ENCODE measurements around the gene TOR1AIP1. TPM values are rescaled to one million over a fixed set of nuclear protein-coding genes. Genes with fewer than 3 reads are reported as not detected.
A peak's percentile ranks its signal among the peaks of the same experiment; 100 is the strongest.
"Not testable (repeated sequence)": the region's sequence is repeated elsewhere in the genome, so short reads cannot be mapped to it uniquely, and the experiment has no call there.

The TOR1AIP1 gene, protein sequence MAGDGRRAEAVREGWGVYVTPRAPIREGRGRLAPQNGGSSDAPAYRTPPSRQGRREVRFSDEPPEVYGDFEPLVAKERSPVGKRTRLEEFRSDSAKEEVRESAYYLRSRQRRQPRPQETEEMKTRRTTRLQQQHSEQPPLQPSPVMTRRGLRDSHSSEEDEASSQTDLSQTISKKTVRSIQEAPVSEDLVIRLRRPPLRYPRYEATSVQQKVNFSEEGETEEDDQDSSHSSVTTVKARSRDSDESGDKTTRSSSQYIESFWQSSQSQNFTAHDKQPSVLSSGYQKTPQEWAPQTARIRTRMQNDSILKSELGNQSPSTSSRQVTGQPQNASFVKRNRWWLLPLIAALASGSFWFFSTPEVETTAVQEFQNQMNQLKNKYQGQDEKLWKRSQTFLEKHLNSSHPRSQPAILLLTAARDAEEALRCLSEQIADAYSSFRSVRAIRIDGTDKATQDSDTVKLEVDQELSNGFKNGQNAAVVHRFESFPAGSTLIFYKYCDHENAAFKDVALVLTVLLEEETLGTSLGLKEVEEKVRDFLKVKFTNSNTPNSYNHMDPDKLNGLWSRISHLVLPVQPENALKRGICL
- total RNA-seq (10 to 100 TPM; 51.0 to 52.6 TPM), polyA plus RNA-seq (79.9 TPM)

DNA sequence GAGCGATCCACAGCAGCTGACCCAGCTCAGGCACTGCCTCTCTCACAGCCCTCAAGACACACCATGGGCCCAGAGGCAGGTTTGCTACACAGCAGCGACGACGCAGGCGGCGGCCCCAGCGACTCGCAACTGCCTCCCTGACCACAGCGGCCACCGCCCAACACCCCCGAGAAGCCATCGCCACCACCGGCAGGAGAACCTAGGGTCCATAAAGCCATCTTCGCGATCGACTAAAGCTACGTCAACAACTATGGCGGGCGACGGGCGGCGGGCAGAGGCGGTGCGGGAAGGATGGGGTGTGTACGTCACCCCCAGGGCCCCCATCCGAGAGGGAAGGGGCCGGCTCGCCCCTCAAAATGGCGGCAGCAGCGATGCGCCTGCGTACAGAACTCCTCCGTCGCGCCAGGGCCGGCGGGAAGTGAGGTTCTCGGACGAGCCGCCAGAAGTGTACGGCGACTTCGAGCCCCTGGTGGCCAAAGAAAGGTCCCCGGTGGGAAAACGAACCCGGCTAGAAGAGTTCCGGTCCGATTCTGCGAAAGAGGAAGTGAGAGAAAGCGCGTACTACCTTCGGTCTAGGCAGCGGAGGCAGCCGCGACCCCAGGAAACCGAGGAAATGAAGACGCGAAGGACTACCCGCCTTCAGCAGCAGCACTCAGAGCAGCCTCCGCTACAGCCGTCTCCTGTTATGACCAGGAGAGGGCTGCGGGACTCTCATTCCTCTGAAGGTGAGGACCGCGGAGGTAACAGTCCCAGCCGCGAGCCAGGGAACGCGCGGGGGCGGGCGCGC, at the start of gene TOR1AIP1:
TOR1AIP1 (plus strand) TSS at position 33 of the 787 bp plus-strand sequence; CDS start at position 251, 218 bp downstream.
- CTCF ChIA-PET: interaction anchor here (1.1 to 3.1 kb wide), 5 partner anchors 15 to 297 kb away, joined by 3 to 18 read pairs (median 10); partner anchors contain the start of gene CEP350

DNA sequence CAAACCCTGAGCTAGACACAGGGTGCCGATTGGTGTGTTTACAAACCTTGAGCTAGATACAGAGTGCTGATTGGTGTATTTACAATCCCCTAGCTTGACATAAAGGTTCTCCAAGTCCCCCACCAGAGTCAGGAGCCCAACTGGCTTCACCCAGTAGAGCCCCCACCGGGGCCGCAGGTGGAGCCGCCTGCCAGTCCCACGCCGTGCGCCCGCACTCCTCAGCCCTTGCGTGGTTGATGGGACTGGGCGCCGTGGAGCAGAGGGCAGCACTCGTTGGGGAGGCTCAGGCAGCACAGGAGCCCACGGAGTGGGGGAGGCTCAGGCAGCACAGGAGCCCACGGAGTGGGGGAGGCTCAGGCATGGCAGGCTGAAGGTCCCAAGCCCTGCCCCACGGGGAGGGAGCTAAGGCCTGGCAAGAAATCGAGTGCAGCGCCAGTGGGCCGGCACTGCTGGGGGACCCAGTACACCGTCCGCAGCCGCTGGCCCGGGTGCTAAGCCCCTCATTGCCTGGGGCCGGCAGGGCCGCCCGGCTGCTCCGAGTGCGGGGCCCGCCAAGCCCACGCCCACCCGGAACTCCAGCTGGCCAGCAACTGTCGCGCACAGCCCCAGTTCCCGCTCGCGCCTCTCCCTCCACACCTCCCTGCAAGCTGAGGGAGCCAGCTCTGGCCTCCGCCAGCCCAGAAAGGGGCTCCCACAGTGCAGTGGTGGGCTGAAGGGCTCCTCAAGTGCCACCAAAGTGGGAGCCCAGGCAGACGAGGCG, 45.2 kb upstream of the TOR1AIP1 start:
- H3K4me1 Mint-ChIP-seq; H3K27ac ChIP-seq (ENCODE audit: low read depth, low read length); DNase-seq; H3K9me3 Mint-ChIP-seq; H3K36me3 ChIP-seq (ENCODE audit: insufficient read depth, low read length); H3K4me1 ChIP-seq (ENCODE audit: insufficient read depth, low read length); POLR2A ChIA-PET; H3K27me3 ChIP-seq (ENCODE audit: insufficient read depth, low read length, poor library complexity, severe bottlenecking); H3K4me3 ChIP-seq (ENCODE audit: low read length); H3K27me3 Mint-ChIP-seq; H3K4me3 Mint-ChIP-seq; H3K9me3 ChIP-seq (ENCODE audit: low read length); CTCF ChIA-PET: not testable (repeated sequence)
- Mint-ChIP-seq H3K27ac (peak overlapping the region in 1 of 8 donors; percentile 29), H3K36me3 (peaks cover 0 to 15% (median 2%) of the 10 kb centered on the region in 3 donors)

More for the DNA sequence above, at the start of gene TOR1AIP1:
- H3K27me3 Mint-ChIP-seq: no peaks in the 10 kb centered on the region
- H3K4me1 Mint-ChIP-seq: peaks cover 58 to 77% (median 72%) of the 10 kb centered on the region in 3 donors
- H3K27ac Mint-ChIP-seq: peak within 1 kb of the TSS; percentile 99 to 100 (median 100)
- Histone ChIP-seq H3K4me1 (ENCODE audit: insufficient read depth, low read length) (peaks cover 51% of the 10 kb centered on the region), H3K9me3 (ENCODE audit: low read length) (no peaks in the 10 kb centered on the region), H3K4me3 (ENCODE audit: low read length) (peak within 1 kb of the TSS; percentile 98), H3K27me3 (ENCODE audit: insufficient read depth, low read length, poor library complexity, severe bottlenecking) (no peaks in the 10 kb centered on the region), H3K36me3 (ENCODE audit: insufficient read depth, low read length) (peaks cover 8% of the 10 kb centered on the region), H3K27ac (ENCODE audit: low read depth, low read length) (peak within 1 kb of the TSS; percentile 100)
- POLR2A ChIA-PET: interaction anchor here (0.8 to 3.8 kb wide), 12 partner anchors 12 to 620 kb away, joined by 3 to 47 read pairs (median 4); partner anchors contain the start of genes ACBD6, AXDND1, CEP350 and QSOX1
- H3K36me3 Mint-ChIP-seq: peaks cover 4 to 56% (median 5%) of the 10 kb centered on the region in 3 donors
- no peaks in the 10 kb centered on the region for H3K9me3 Mint-ChIP-seq
- peak within 1 kb of the TSS; percentile 93 to 98 (median 95) for H3K4me3 Mint-ChIP-seq
- DNase-seq: peak; percentile 95 to 99 (median 98)

DNA sequence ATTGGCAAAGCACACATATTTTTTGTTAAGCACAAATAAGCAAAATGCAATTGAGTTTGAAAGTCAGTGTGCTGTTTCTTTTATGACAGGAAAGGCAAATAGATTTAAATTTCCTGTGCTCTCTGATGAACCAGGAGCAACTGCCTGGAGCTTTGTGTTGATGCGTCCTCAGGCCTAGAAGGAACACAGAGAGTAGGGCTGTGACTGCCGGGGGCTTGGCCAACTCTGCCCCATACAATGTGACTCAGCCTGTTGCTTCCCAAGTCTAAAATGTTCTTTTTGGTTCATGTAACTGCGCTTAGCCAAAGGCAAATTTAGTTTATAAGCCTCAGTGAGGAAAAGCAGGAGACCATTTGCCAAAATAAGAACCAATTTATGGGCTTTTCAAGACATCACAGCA, 42.0 kb upstream of the TOR1AIP1 start:
- Mint-ChIP-seq H3K4me3 (no peak overlapping the region), H3K27ac (no peak overlapping the region), H3K9me3 (no peaks in the 10 kb centered on the region), H3K4me1 (peaks cover 0 to 7% (median 4%) of the 10 kb centered on the region in 3 donors), H3K27me3 (no peaks in the 10 kb centered on the region), H3K36me3 (peaks cover 0 to 29% (median 8%) of the 10 kb centered on the region in 3 donors)
- no peaks in the 10 kb centered on the region for H3K27me3 ChIP-seq (ENCODE audit: insufficient read depth, low read length, poor library complexity, severe bottlenecking)
- H3K4me1 ChIP-seq (ENCODE audit: insufficient read depth, low read length): no peaks in the 10 kb centered on the region
- no peak overlapping the region for H3K4me3 ChIP-seq (ENCODE audit: low read length)
- no peak overlapping the region for H3K27ac ChIP-seq (ENCODE audit: low read depth, low read length)
- no peaks in the 10 kb centered on the region for H3K9me3 ChIP-seq (ENCODE audit: low read length)
- ChIA-PET CTCF (no interaction called here), POLR2A (no interaction called here)
- H3K36me3 ChIP-seq (ENCODE audit: insufficient read depth, low read length): peaks cover 8% of the 10 kb centered on the region
- no peak for DNase-seq

DNA sequence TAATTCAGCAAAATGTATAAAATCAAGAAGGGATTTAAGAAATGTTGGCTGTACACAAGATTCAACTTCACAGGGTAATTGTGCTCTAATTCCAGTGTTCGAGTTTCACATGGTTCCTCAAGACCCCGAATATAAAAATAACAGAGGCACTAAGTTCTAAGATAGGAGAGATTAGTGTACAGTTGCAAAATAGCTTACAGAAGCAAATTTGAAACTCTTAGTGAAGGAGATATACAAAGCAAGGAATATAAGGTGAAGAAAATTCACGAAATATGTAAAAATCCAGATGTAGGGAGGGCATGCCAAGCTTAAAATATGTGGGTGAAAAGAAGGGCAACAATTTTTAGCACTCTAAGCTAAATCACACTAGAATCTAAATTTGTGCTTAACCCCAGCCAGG, 33.9 kb upstream of the TOR1AIP1 start:
- CTCF ChIA-PET: interaction anchor here (0.9 kb wide), 1 partner anchor 33 kb away, joined by 3 read pairs; no protein-coding TSS in a partner anchor
- no peak for DNase-seq
- peaks cover 24% of the 10 kb centered on the region for H3K36me3 ChIP-seq (ENCODE audit: insufficient read depth, low read length)
- POLR2A ChIA-PET: no interaction called here
- peaks cover 3 to 11% (median 7%) of the 10 kb centered on the region in 3 donors for H3K4me1 Mint-ChIP-seq
- H3K4me3 Mint-ChIP-seq: no peak overlapping the region
- H3K9me3 Mint-ChIP-seq: no peaks in the 10 kb centered on the region
- no peaks in the 10 kb centered on the region for H3K9me3 ChIP-seq (ENCODE audit: low read length)
- no peak overlapping the region for H3K27ac ChIP-seq (ENCODE audit: low read depth, low read length)
- H3K27me3 Mint-ChIP-seq: no peaks in the 10 kb centered on the region
- no peak overlapping the region for H3K27ac Mint-ChIP-seq
- peaks cover 12 to 79% (median 23%) of the 10 kb centered on the region in 3 donors for H3K36me3 Mint-ChIP-seq
- no peaks in the 10 kb centered on the region for H3K4me1 ChIP-seq (ENCODE audit: insufficient read depth, low read length)
- no peaks in the 10 kb centered on the region for H3K27me3 ChIP-seq (ENCODE audit: insufficient read depth, low read length, poor library complexity, severe bottlenecking)
- no peak overlapping the region for H3K4me3 ChIP-seq (ENCODE audit: low read length)

DNA sequence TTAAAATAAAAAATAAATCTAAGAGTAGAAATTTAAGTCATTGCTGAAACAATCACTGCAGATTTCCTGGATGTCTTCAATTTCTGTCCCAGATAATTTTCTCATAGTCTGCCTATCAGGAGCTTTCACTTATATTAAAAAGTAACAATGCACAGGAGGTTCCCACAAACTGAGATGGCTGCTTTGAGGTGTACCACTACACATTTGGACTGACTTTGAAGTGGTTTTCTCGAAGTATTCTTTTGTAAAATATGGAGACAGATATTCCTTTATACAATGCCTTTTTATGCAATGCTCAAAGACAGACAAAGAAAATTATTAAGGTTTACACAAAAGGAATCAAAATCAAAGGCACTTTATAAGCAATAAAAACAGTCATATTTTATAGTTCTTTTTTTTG, 29.0 kb upstream of the TOR1AIP1 start:
- Mint-ChIP-seq H3K9me3 (no peaks in the 10 kb centered on the region), H3K36me3 (peaks cover 3 to 79% (median 26%) of the 10 kb centered on the region in 3 donors), H3K27ac (no peak overlapping the region), H3K27me3 (no peaks in the 10 kb centered on the region), H3K4me3 (no peak overlapping the region), H3K4me1 (peaks cover 1 to 10% (median 3%) of the 10 kb centered on the region in 3 donors)
- Histone ChIP-seq H3K36me3 (ENCODE audit: insufficient read depth, low read length) (peaks cover 11% of the 10 kb centered on the region), H3K4me3 (ENCODE audit: low read length) (no peak overlapping the region), H3K4me1 (ENCODE audit: insufficient read depth, low read length) (no peaks in the 10 kb centered on the region), H3K9me3 (ENCODE audit: low read length) (no peaks in the 10 kb centered on the region), H3K27ac (ENCODE audit: low read depth, low read length) (no peak overlapping the region), H3K27me3 (ENCODE audit: insufficient read depth, low read length, poor library complexity, severe bottlenecking) (no peaks in the 10 kb centered on the region)
- no peak for DNase-seq
- ChIA-PET CTCF (no interaction called here), POLR2A (interaction anchor here (0.6 kb wide), 1 partner anchor 52 kb away, joined by 3 read pairs; no protein-coding TSS in a partner anchor)

DNA sequence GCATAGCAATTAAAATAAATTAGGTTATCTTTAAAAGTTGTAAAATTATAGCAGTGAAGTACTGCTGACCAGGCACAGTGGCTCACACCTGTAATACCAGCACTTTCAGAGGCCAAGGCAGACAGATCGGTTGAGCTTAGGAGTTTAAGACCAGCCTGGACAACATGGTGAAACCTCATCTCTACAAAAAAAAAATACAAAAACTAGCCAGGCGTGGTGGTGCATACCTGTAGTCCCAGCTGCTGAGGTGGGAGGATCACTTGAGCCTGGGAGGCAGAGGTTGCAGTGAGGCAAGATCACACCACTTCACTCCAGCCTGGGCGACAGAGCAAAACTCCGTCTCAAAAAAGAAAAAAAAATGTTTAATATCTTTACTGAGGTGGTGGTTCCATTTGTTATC, 26.3 kb upstream of the TOR1AIP1 start:
- CTCF ChIA-PET; H3K27ac ChIP-seq (ENCODE audit: low read depth, low read length); H3K27ac Mint-ChIP-seq; H3K4me3 ChIP-seq (ENCODE audit: low read length); H3K4me3 Mint-ChIP-seq; H3K9me3 ChIP-seq (ENCODE audit: low read length); H3K27me3 ChIP-seq (ENCODE audit: insufficient read depth, low read length, poor library complexity, severe bottlenecking); H3K27me3 Mint-ChIP-seq; DNase-seq; H3K9me3 Mint-ChIP-seq; POLR2A ChIA-PET; H3K36me3 ChIP-seq (ENCODE audit: insufficient read depth, low read length); H3K4me1 ChIP-seq (ENCODE audit: insufficient read depth, low read length): not testable (repeated sequence)
- peaks cover 2 to 18% (median 3%) of the 10 kb centered on the region in 3 donors for H3K4me1 Mint-ChIP-seq
- peaks cover 3 to 62% (median 28%) of the 10 kb centered on the region in 3 donors for H3K36me3 Mint-ChIP-seq

DNA sequence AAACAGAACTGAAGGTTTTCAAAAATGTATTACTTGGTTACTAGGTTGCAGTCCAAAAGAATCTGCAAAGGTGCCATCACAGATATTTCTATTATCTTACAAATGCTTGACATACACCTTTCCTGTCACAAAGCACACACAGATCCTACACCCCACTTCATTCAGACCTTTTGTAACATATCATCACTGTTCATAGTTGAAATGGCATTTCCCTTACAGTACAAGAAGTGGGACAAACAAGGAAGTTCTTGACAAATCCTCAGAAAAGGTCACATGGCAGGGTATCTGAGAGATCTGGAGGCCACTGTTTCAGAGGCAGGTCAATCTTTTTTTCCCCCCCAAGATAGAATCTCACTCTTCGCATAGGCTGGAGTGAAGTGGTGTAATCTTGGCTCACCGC, 25.8 kb upstream of the TOR1AIP1 start:
- no peak for DNase-seq
- H3K4me1 ChIP-seq (ENCODE audit: insufficient read depth, low read length): no peaks in the 10 kb centered on the region
- H3K4me1 Mint-ChIP-seq: peaks cover 3 to 18% (median 3%) of the 10 kb centered on the region in 3 donors
- H3K4me3 ChIP-seq (ENCODE audit: low read length): no peak overlapping the region
- peaks cover 0 to 60% (median 27%) of the 10 kb centered on the region in 3 donors for H3K36me3 Mint-ChIP-seq
- H3K27ac ChIP-seq (ENCODE audit: low read depth, low read length): no peak overlapping the region
- H3K27me3 Mint-ChIP-seq: no peaks in the 10 kb centered on the region
- no peaks in the 10 kb centered on the region for H3K9me3 Mint-ChIP-seq
- H3K4me3 Mint-ChIP-seq: no peak overlapping the region
- H3K36me3 ChIP-seq (ENCODE audit: insufficient read depth, low read length): no peaks in the 10 kb centered on the region
- H3K27me3 ChIP-seq (ENCODE audit: insufficient read depth, low read length, poor library complexity, severe bottlenecking): no peaks in the 10 kb centered on the region
- H3K27ac Mint-ChIP-seq: peak overlapping the region in 1 of 8 donors; percentile 21
- ChIA-PET CTCF (no interaction called here), POLR2A (no interaction called here)
- no peaks in the 10 kb centered on the region for H3K9me3 ChIP-seq (ENCODE audit: low read length)
